Gastrocnemius medialis (tissue), 4 donors: ENCODE measurements around the gene SUPT5H. TPM values are rescaled to one million over a fixed set of nuclear protein-coding genes. Genes with fewer than 3 reads are reported as not detected.
A peak's percentile ranks its signal among the peaks of the same experiment; 100 is the strongest.

ENCODE experiments used
- ATAC-seq, 2 donors: fragments of 150-250 bp; one replicate each; pipeline ENCODE4 v1.9.1; 2016
- DNase-seq, 2 donors: peaks; one replicate each; pipeline ENCODE4 v3.0.0-alpha.2; 2019
- H3K27ac ChIP-seq, 4 donors: fragments of 200-600 bp; sonication (generic); 1 replicate in 1 of 4; 2 replicates in 3 of 4; pipeline ENCODE4 v1.5.1; 2016 to 2018; ENCODE audit warnings: mild to moderate bottlenecking in 2 of 4, moderate library complexity in 1 of 4
- H3K27me3 ChIP-seq, 3 donors: fragments of 200-600 bp; sonication (generic) in 2 of 3; 1 replicate in 1 of 3; 2 replicates in 2 of 3; pipeline versions ENCODE4 v1.5.1 to v1.6.0; 2016 to 2019; ENCODE audit warnings: mild to moderate bottlenecking in 1 of 3, moderate library complexity in 1 of 3
- H3K36me3 ChIP-seq, 2 donors: fragments of 200-600 bp; sonication (generic) in 1 of 2; one replicate each; pipeline ENCODE4 v1.5.1; 2017 to 2018
- H3K4me1 ChIP-seq, 2 donors: fragments of 200-600 bp; sonication (generic) in 1 of 2; one replicate each; pipeline ENCODE4 v1.5.1; 2016 to 2017; ENCODE audit warnings: mild to moderate bottlenecking in 2 of 2
- H3K4me3 ChIP-seq, 4 donors: fragments of 200-600 bp; sonication (generic) in 3 of 4; 1 replicate in 1 of 4; 2 replicates in 3 of 4; pipeline ENCODE4 v1.5.1; 2016 to 2019; ENCODE audit warnings: mild to moderate bottlenecking in 2 of 4
- H3K9me3 ChIP-seq, 3 donors: fragments of 200-600 bp; sonication (generic) in 2 of 3; 1 replicate in 1 of 3; 2 replicates in 2 of 3; pipeline ENCODE4 v1.5.1; 2016 to 2019
- CTCF ChIP-seq, 5 experiments: fragments of 450-650 bp in 3 of 5; fragments of 200-600 bp in 2 of 5; sonication (generic) in 2 of 5; IDR thresholded peaks in 4 of 5; conservative IDR thresholded peaks in 1 of 5; 1 replicate in 4 of 5; 2 replicates in 1 of 5; pipeline ENCODE4 v1.5.1; 2016 to 2019; ENCODE audit warnings: antibody characterized with exemption in 5 of 5, mild to moderate bottlenecking in 3 of 5, moderate library complexity in 3 of 5
- POLR2A ChIP-seq, 2 donors: fragments of 450-650 bp; IDR thresholded peaks; one replicate each; pipeline ENCODE4 v1.6.1; 2017; ENCODE audit warnings: antibody characterized with exemption in 2 of 2, mild to moderate bottlenecking in 2 of 2, moderate library complexity in 2 of 2
- in situ Hi-C, 4 donors: fragments of 200-750 bp; cut with MboI; loops; one replicate each; pipeline versions ENCODE4 v1.15.0 to v1.8.0; 2017; ENCODE audit warnings: low sequenced_read_pairs in 4 of 4
- intact Hi-C: fragments of 100-400 bp; cut with DNase I; formaldehyde crosslinking; loops from one replicate; pipeline ENCODE4 v1.15.1; 2023; ENCODE audit warnings: low total_unique reads
- total RNA-seq, 4 donors: library from RNA; depleted of rRNA; stranded (reverse); fragments of >200 nt; gene quantifications; one replicate each; pipeline versions ENCODE4 v1.1.0 to v1.2.3, GENCODE V29; 2016

The SUPT5H gene
- total RNA-seq, 4 donors from 2014 or later = 60.7 to 148 (median 108) TPM

DNA sequence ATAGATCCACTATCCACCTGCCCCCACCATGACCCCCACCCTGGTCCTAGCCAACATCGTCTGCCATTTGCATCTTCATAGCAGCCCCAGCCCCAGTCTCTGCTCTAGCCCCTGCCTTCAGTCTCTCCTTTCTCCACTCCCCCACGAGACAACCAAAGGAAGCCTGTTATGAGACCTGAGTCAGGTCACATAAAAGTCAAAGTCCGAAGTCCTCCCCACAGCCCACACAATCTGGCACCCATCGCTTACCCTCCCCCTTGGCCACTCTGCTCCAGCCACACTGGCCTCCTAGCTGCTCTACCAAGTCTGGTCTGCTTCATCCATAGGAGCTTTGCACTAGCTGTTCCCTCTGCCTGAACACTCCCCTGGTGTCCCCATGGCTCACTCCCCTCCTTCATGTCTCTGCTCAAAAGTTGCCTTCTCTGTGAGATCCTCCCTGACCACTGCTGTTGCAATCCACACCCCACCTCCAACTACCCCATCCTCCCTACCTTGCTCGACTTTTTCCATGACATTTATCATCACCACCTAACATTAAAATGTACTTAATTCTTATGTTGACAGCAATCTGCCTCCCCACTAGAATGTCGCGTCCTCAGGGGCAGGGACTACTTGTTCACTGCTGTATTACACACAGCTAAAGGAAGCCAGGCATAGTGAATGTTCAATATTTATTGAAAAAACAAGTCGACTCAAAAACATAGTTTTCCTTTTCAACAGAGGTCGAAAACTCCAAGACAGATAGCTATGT lies 34.1 kb upstream of the SUPT5H start:
- intact Hi-C loops = loop anchor here (1.0 to 10.0 kb wide), 3 partner anchors 9 to 559 kb away; partner anchors contain the start of gene DYRK1B

DNA sequence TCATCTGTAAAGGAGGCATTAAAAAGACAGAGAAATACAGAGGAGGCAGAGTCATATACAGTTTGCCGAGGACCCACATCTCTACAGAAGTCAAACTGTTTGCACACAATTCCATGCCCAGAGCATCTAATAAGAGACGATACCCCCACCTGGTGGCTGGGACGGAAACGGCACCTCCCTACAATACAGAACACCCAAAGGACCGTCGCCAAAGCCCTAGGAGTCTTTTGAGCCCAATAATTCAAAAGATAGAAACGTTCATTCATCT lies 33.6 kb upstream of the SUPT5H start:
- in situ Hi-C loops = no loop called here
- Histone ChIP-seq H3K36me3 (peaks cover 6 to 23% of the 10 kb centered on the region in 2 donors), H3K9me3 (no peaks in the 10 kb centered on the region), H3K27ac (peak overlapping the region; percentile 98 to 100 (median 100)), H3K4me1 (peaks cover 15 to 19% of the 10 kb centered on the region in 2 donors), H3K27me3 (no peaks in the 10 kb centered on the region), H3K4me3 (peak overlapping the region; percentile 63 to 99 (median 94))
- ATAC-seq = peak; percentile 55 to 56
- TF ChIP-seq POLR2A (IDR thresholded peaks at IDR 0.05) = no peak
- TF ChIP-seq CTCF (IDR thresholded peaks at IDR 0.05 in 4 of 5, conservative IDR thresholded peaks at IDR 0.05 in 1 of 5) = peak; percentile 93 to 99 (median 98)
- intact Hi-C loops = loop anchor here (1.0 to 10.0 kb wide), 7 partner anchors 9 to 559 kb away; partner anchors contain the start of genes DYRK1B, RPS16, SAMD4B and SUPT5H
- DNase-seq = peak; percentile 79 to 95

More for the DNA sequence above, 34.1 kb upstream of the SUPT5H start:
- Histone ChIP-seq H3K27ac (peak overlapping the region; percentile 98 to 100 (median 100)), H3K36me3 (peaks cover 6 to 23% of the 10 kb centered on the region in 2 donors), H3K4me1 (peaks cover 15 to 19% of the 10 kb centered on the region in 2 donors), H3K27me3 (no peaks in the 10 kb centered on the region), H3K9me3 (no peaks in the 10 kb centered on the region), H3K4me3 (peak overlapping the region; percentile 63 to 99 (median 94))
- ATAC-seq (peak in 1 of 2 donors; percentile 1), DNase-seq (peak; percentile 37 to 74)
- peak in 1 of 2 donors; percentile 12 for TF ChIP-seq POLR2A (IDR thresholded peaks at IDR 0.05)
- no peak for TF ChIP-seq CTCF (IDR thresholded peaks at IDR 0.05 in 4 of 5, conservative IDR thresholded peaks at IDR 0.05 in 1 of 5)
- in situ Hi-C loops = no loop called here

DNA sequence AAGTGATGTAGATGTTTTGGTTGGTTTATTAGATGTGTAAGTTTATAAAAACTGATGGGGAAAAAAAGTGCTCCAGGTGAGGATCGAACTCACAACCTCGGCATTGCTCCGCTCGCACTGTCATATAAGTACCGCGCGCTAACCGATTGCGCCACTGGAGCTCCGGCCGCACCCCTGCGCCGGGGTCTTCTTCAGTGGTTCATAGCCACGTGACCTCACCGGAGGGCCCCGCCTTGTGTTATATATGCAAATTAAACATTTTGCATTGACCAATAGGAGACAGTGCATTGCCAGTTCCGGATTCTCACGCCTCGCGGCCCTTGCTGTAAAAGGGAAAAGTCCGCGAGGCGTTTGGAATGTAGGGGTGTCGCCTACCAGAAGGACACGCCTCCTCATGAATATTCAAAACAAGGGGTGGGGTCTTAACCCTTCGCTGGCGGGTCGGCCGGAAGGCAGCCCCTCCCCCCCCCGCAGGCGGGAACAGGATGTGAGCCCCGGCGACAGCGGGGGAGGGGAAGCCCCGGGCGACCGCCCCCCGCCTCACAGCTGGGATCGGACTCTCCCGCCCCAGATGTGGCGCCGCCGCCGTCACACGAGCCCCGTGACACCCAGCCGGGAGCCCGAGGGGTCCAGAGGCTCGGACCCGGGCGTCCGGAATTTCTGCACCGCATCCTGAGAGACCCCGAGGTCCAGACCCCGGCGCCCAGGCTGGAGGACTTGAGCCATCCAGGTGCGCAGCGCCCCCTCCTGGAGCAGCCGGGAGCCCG lies 33.1 kb upstream of the SUPT5H start, which contains the start of gene PLEKHG2:
Gene PLEKHG2, plus strand, starts transcription at position 570 of the 767 bp plus-strand sequence. CDS start 1,418 bp downstream, outside the sequence.
- TF ChIP-seq POLR2A (IDR thresholded peaks at IDR 0.05) = peak; percentile 70 to 87
- TF ChIP-seq CTCF (IDR thresholded peaks at IDR 0.05 in 4 of 5, conservative IDR thresholded peaks at IDR 0.05 in 1 of 5) = peak; percentile 90 to 98 (median 97)
- H3K36me3 ChIP-seq = peaks cover 6 to 17% of the 10 kb centered on the region in 2 donors
- H3K27me3 ChIP-seq = no peaks in the 10 kb centered on the region
- H3K27ac ChIP-seq = peak within 1 kb of the TSS; percentile 98 to 100 (median 100)
- peak within 1 kb of the TSS; percentile 81 to 99 (median 94) for H3K4me3 ChIP-seq
- DNase-seq (peak; percentile 97 to 98), ATAC-seq (peak; percentile 63 to 73)
- intact Hi-C loops (loop anchor here (1.0 to 10.0 kb wide), 6 partner anchors 15 to 560 kb away; partner anchors contain the start of genes DYRK1B, RPS16, SAMD4B and SUPT5H), in situ Hi-C loops (no loop called here)
- peaks cover 15 to 19% of the 10 kb centered on the region in 2 donors for H3K4me1 ChIP-seq
- no peaks in the 10 kb centered on the region for H3K9me3 ChIP-seq

GRCh38 chr19:39412867-39413271 lies 32.5 kb upstream of the SUPT5H start:
- peaks cover 15 to 19% of the 10 kb centered on the region in 2 donors for H3K4me1 ChIP-seq
- no peak for ATAC-seq
- intact Hi-C loops = loop anchor here (1.0 to 10.0 kb wide), 6 partner anchors 16 to 561 kb away; partner anchors contain the start of genes DYRK1B, RPS16, SAMD4B and SUPT5H
- in situ Hi-C loops = no loop called here
- no peak for DNase-seq
- no peaks in the 10 kb centered on the region for H3K27me3 ChIP-seq
- H3K4me3 ChIP-seq = peak overlapping the region; percentile 81 to 99 (median 94)
- TF ChIP-seq POLR2A (IDR thresholded peaks at IDR 0.05) = no peak
- peak in 4 of 5 experiments; percentile 4 to 33 (median 14) for TF ChIP-seq CTCF (IDR thresholded peaks at IDR 0.05 in 4 of 5, conservative IDR thresholded peaks at IDR 0.05 in 1 of 5)
- H3K27ac ChIP-seq = peak overlapping the region; percentile 79 to 100 (median 99)
- H3K9me3 ChIP-seq = no peaks in the 10 kb centered on the region
- peaks cover 6 to 12% of the 10 kb centered on the region in 2 donors for H3K36me3 ChIP-seq
